Right lobe of liver (tissue), 4 donors: ENCODE results near the gene CEP20.

ENCODE experiments used
- POLR2A ChIP-seq: fragments of 450-650 bp; IDR thresholded peaks from one replicate; pipeline ENCODE4 v1.6.1; 2017; ENCODE audit warnings: antibody characterized with exemption, mild to moderate bottlenecking
- TF ChIP-seq, protein P1 (sequence below), 4 donors: fragments of 200-600 bp in 3 of 4; fragments of 450-650 bp in 1 of 4; IDR thresholded peaks; one replicate each; pipeline versions ENCODE4 v1.5.1 to v1.8.0; 2016 to 2022; ENCODE audit warnings: antibody characterized with exemption in 4 of 4, mild to moderate bottlenecking in 2 of 4
- donor health status: DM: no; HTN: no; CAD: no.
- donor health status: DM: no; HTN: no; CAD: no.
- donor health status: DM: no; HTN: yes; CAD: no.

DNA sequence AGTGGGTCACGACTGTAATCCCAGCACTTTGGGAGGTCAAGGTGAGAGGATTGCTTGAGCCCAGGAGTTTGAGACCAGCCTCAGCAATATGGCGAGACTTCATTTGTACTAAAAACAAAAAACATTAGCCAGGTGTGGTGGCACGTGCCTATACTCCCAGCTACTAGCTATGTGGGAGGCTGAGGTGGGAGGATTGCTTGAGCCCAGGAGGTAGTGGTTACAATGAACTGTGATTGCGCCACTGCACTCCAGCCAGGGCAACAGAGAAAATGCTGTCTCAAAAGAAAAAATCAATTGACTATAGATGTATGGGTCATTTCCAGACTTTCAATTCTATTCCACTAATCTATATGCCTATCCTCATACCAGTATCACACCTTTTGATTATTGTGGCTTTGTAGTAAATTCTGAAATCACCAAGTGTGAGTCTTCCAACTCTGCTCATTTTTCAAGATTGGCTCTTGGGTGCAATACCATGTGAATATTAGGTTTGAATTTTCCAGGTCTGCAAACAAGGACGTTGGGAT lies 27.2 kb upstream of the CEP20 start:
- no peak for TF ChIP-seq POLR2A
- TF ChIP-seq, protein P1, sequence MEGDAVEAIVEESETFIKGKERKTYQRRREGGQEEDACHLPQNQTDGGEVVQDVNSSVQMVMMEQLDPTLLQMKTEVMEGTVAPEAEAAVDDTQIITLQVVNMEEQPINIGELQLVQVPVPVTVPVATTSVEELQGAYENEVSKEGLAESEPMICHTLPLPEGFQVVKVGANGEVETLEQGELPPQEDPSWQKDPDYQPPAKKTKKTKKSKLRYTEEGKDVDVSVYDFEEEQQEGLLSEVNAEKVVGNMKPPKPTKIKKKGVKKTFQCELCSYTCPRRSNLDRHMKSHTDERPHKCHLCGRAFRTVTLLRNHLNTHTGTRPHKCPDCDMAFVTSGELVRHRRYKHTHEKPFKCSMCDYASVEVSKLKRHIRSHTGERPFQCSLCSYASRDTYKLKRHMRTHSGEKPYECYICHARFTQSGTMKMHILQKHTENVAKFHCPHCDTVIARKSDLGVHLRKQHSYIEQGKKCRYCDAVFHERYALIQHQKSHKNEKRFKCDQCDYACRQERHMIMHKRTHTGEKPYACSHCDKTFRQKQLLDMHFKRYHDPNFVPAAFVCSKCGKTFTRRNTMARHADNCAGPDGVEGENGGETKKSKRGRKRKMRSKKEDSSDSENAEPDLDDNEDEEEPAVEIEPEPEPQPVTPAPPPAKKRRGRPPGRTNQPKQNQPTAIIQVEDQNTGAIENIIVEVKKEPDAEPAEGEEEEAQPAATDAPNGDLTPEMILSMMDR (IDR thresholded peaks at IDR 0.05): no peak
